ENCODE measurements around the gene DVL2. TPM values are rescaled to one million over a fixed set of nuclear protein-coding genes. Genes with fewer than 3 reads are reported as not detected.

Gene DVL2
- total and polyA plus RNA-seq, 2 experiments from 2014 or later = 19.5 to 41.2 TPM

DNA sequence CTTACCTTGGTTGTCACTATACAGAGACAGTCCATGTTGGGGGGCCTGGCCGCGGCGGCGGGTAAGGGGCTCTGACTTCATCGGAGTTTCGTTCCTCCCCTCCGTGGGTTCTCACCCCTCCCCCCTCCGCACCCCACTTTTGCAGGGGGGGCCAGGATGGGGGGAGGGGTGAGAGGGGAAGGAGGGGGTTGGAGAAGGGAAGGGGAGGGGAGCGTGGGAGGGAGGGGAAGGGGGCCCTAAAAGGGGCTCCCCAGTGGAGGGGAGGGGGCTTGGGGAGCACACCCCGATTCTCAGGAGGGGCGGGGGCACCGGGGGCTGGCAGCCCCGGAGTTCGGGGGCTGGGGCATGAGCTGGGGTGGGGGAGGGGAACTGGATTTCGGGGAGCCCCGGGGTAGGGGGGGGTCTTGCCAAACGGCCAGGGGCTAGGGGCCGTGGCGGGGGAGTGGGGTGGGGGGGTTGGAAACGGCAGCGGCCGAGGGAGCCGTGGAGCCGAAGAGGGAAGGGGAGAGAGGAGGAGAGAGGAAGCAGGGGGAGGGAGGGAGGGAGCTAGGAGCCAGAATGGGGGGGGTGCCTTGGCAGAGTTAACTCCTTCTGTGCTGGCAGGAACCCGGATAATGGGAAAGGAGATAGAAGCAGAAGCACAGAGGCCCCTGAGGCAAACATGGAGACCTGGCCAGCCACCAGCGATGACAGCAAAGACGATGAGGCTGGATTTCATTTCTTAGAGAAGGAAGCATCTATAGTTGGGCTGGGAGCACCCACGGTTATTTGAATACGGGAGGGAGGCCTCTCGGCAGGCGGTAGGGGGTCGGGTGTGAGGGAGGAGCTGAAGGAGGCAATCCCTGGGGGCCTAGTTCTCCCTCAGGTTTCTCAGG, 17.0 kb downstream of the DVL2 start:
- H3K4me1 ChIP-seq (ENCODE audit: insufficient read depth) = peaks cover 34% of the 10 kb centered on the region
- peak; percentile 88 for DNase-seq

DNA sequence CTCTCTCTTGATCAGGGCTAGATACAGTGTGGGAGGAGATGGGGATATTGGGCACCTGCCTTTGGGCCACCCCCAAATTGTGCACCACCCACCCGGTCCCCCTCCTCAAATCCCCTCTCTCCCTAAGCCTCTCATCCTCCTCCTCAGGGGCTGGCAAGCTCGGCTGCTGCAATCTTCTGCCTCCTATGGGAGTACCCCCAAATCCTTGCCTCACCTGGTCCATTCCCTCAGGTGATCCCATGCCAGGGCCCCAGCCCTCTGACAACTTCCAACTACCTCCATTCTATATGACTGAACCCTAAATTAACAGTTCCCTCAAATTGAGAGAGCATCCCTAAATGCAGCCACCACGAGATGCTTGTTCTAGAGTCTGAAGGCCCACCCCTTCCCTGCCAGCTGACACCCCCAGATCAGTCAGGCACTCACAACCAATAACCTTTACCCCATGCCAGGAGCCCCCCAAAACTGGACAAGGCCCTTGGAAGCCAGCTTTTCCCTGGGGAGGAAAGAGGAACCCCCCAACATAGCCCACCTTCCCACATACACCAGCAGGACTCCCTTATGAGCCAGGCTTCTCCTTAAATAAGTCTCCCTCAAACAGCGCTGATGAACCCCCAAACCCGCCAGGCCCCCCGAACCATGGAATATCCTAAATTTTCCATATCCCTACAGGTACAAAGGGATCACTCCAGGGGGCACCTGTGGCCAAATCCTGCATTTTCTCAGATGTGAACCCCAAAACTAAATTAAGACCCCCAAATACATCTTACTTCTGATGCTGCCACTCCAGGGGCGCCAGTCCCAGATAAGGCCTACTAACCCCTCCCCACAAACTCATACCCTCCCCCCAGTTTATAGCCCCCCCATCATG, 17.8 kb downstream of the DVL2 start:
- peak; percentile 28 for DNase-seq
- Histone ChIP-seq H3K9ac (peak overlapping the region; percentile 83), H3K4me1 (ENCODE audit: insufficient read depth) (peaks cover 34% of the 10 kb centered on the region), H3K27me3 (replicated peaks; ENCODE audit: insufficient read depth) (no peaks in the 10 kb centered on the region), H3K4me2 (ENCODE audit: unreplicated experiment) (peak overlapping the region; percentile 91), H3K9me3 (ENCODE audit: low read depth) (no peaks in the 10 kb centered on the region), H3F3A (ENCODE audit: insufficient read depth) (peaks cover 15% of the 10 kb centered on the region), H3K4me3 (peak overlapping the region; percentile 87), H3K79me2 (ENCODE audit: insufficient read depth) (peaks cover 62% of the 10 kb centered on the region), H3K9me2 (ENCODE audit: insufficient read depth) (no peaks in the 10 kb centered on the region), H3K36me3 (ENCODE audit: low read depth) (no peaks in the 10 kb centered on the region), H2AFZ (no peak overlapping the region), H4K20me1 (ENCODE audit: insufficient read depth) (no peaks in the 10 kb centered on the region), H3K27ac (peak overlapping the region; percentile 27)
- TF ChIP-seq EZH2 (IDR thresholded peaks at IDR 0.05; ENCODE audit: insufficient read depth, poor library complexity, severe bottlenecking) = no peak
- no peak for TF ChIP-seq EZH2phosphoT487 (IDR thresholded peaks at IDR 0.05; ENCODE audit: insufficient read depth, low read depth)
- WGBS, 2 experiments (ENCODE audit: low coverage in 1 of 2, low lambda C conversion rate in 2 of 2, missing lambda C conversion rate in 2 of 2) = 4 to 5% methylated on average over 7 of the region's 7 CpGs
- in situ Hi-C loops (cut with MboI) = no loop called here

More for the DNA sequence above, 17.0 kb downstream of the DVL2 start:
- Histone ChIP-seq H3K27me3 (replicated peaks; ENCODE audit: insufficient read depth) (no peaks in the 10 kb centered on the region), H3K36me3 (ENCODE audit: low read depth) (no peaks in the 10 kb centered on the region), H2AFZ (peak overlapping the region; percentile 84), H3K4me2 (ENCODE audit: unreplicated experiment) (peak overlapping the region; percentile 91), H3K4me3 (peak overlapping the region; percentile 87), H3K9me3 (ENCODE audit: low read depth) (no peaks in the 10 kb centered on the region), H4K20me1 (ENCODE audit: insufficient read depth) (no peaks in the 10 kb centered on the region), H3F3A (ENCODE audit: insufficient read depth) (peaks cover 16% of the 10 kb centered on the region), H3K9me2 (ENCODE audit: insufficient read depth) (no peaks in the 10 kb centered on the region), H3K27ac (peak overlapping the region; percentile 37; the same call in 1 of the 2 replicates), H3K9ac (peak overlapping the region; percentile 83), H3K79me2 (ENCODE audit: insufficient read depth) (peaks cover 64% of the 10 kb centered on the region)
- no peak for TF ChIP-seq EZH2 (IDR thresholded peaks at IDR 0.05; ENCODE audit: insufficient read depth, poor library complexity, severe bottlenecking)
- no peak for TF ChIP-seq EZH2phosphoT487 (IDR thresholded peaks at IDR 0.05; ENCODE audit: insufficient read depth, low read depth)
- in situ Hi-C loops (cut with MboI) = no loop called here
- WGBS, 2 experiments (ENCODE audit: low coverage in 1 of 2, low lambda C conversion rate in 2 of 2, missing lambda C conversion rate in 2 of 2) = 1 to 3% methylated on average over 9 to 32 of the region's 32 CpGs

DNA sequence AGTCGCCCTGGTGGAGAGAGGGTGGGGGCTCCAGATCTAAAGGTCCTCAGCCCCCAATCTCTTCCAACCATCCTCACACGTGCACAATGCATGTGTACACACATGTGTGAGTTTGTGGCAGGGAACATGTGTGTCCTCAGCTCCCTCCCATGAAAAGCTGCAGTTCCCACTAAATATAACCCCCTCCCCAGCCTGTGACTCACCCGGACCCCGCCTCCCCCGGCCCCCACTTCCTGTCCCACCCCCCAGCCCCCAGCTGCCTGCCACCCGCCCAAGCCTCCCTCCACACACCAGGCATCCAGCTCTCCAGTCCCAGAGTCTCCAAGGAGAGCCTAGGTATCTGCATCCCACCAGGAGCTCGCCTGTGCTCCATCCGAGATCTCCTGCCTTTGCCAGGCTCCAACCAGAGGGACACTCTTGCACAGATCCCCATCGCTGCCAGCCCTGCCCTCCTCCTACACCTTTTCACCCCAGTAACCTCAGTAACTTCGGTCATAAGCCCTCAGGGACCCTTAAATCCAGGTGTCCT, 18.6 kb downstream of the DVL2 start:
- Histone ChIP-seq H3K79me2 (ENCODE audit: insufficient read depth) (peaks cover 61% of the 10 kb centered on the region), H3K9ac (peak overlapping the region; percentile 83), H3K27me3 (replicated peaks; ENCODE audit: insufficient read depth) (no peaks in the 10 kb centered on the region), H3F3A (ENCODE audit: insufficient read depth) (peaks cover 15% of the 10 kb centered on the region), H3K9me3 (ENCODE audit: low read depth) (no peaks in the 10 kb centered on the region), H3K27ac (peak overlapping the region; percentile 85), H3K4me1 (ENCODE audit: insufficient read depth) (peaks cover 34% of the 10 kb centered on the region), H3K9me2 (ENCODE audit: insufficient read depth) (no peaks in the 10 kb centered on the region), H2AFZ (no peak overlapping the region), H4K20me1 (ENCODE audit: insufficient read depth) (no peaks in the 10 kb centered on the region), H3K4me3 (peak overlapping the region; percentile 87), H3K36me3 (ENCODE audit: low read depth) (no peaks in the 10 kb centered on the region), H3K4me2 (ENCODE audit: unreplicated experiment) (peak overlapping the region; percentile 91)
- 5 to 10% methylated on average over 10 of the region's 10 CpGs for WGBS, 2 experiments (ENCODE audit: low coverage in 1 of 2, low lambda C conversion rate in 2 of 2, missing lambda C conversion rate in 2 of 2)
- in situ Hi-C loops (cut with MboI) = no loop called here
- TF ChIP-seq EZH2 (IDR thresholded peaks at IDR 0.05; ENCODE audit: insufficient read depth, poor library complexity, severe bottlenecking) (no peak), EZH2phosphoT487 (IDR thresholded peaks at IDR 0.05; ENCODE audit: insufficient read depth, low read depth) (no peak)
- peak; percentile 55 for DNase-seq

DNA sequence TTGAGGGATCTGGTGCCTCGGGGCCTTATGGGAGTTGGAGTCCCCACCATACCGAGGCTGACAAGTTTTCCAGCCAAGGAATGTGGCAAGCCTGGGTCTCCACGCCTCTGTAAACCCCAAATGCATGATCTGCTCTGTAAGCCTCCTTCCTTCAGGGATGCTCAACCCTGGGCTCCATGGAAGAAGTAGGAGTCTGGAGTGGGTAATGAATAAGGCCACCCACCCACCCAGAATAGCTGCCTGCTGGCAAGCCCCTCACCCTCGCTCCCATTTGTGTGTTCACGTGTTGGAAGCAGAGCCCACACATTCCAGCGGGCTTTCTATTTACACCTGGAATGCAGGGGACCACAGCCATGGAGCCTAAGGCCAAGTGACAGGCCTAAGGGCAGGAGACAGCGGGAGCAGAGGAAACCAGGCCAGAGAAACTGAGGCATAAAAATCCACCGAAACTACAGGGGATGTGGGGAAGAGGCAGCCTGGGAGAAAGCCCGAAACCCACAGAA, 19.1 kb downstream of the DVL2 start:
- Histone ChIP-seq H3K9me2 (ENCODE audit: insufficient read depth) (no peaks in the 10 kb centered on the region), H3K79me2 (ENCODE audit: insufficient read depth) (peaks cover 62% of the 10 kb centered on the region), H3K27ac (peak overlapping the region; percentile 85), H3K4me3 (peak overlapping the region; percentile 76), H3K4me2 (ENCODE audit: unreplicated experiment) (peak overlapping the region; percentile 74), H3K9me3 (ENCODE audit: low read depth) (no peaks in the 10 kb centered on the region), H3F3A (ENCODE audit: insufficient read depth) (peaks cover 15% of the 10 kb centered on the region), H2AFZ (no peak overlapping the region), H3K27me3 (replicated peaks; ENCODE audit: insufficient read depth) (no peaks in the 10 kb centered on the region), H3K9ac (peak overlapping the region; percentile 47), H3K4me1 (ENCODE audit: insufficient read depth) (peaks cover 34% of the 10 kb centered on the region), H3K36me3 (ENCODE audit: low read depth) (no peaks in the 10 kb centered on the region), H4K20me1 (ENCODE audit: insufficient read depth) (no peaks in the 10 kb centered on the region)
- 7 to 8% methylated on average over 8 to 9 of the region's 9 CpGs for WGBS, 2 experiments (ENCODE audit: low coverage in 1 of 2, low lambda C conversion rate in 2 of 2, missing lambda C conversion rate in 2 of 2)
- DNase-seq = no peak
- no peak for TF ChIP-seq EZH2 (IDR thresholded peaks at IDR 0.05; ENCODE audit: insufficient read depth, poor library complexity, severe bottlenecking)
- in situ Hi-C loops (cut with MboI) = no loop called here

Data from GM23248 (cell line).